Measurements from ENCODE around the gene FRS2. TPM values are rescaled to one million over a fixed set of nuclear protein-coding genes. Genes with fewer than 3 reads are reported as not detected.

The FRS2 gene
- total and polyA plus RNA-seq, 10 of the 15 experiments (the other 5 are each of a cell fraction or from before 2014, with no cell fraction given): 1.1 to 13.1 (median 5.9) TPM

DNA sequence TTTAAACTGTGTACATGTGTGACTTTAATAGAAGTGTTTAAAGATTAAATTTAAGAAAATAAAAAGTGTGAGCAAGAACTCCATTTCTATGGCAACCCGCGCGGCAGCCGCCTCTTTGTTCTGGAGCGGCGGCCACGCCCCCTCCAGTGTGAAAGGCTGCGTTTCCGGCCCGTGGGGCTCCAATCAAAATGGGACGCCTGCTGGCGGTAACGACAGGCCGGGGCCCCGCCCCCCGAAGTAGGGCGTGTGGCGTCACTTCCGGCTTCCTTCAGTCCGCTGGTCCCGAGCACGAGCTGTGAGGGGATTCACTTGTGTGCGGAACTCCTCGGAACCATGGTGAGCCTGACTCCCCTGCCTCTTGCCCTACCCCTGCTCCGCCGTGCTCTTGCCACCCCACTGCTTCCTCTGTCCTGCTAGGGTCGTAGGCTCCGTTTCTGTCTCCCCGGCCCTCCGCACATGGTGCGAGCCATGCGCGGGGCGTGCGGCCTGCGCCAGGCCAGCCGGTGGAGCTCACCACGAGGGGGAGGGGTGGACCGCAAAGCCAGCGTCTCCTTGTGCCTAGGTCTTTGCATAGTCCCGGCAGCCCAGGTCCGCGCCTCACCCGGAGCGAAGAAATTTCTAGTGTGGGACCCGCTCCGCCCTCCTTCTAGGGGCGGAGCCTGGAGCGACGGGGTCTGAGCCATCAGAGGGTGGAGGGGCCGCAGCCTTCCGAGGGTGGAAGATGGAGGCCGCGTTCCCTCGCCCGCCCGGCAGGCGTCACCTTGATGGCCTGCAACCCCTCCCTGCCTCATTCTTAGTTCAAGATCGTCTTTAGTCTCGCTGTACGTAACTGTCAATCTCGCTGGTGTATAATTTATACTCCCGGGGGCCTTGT lies 115.2 kb downstream of the FRS2 start, which contains the start of gene CCT2 (continued):
- TF ChIP-seq, protein P1, sequence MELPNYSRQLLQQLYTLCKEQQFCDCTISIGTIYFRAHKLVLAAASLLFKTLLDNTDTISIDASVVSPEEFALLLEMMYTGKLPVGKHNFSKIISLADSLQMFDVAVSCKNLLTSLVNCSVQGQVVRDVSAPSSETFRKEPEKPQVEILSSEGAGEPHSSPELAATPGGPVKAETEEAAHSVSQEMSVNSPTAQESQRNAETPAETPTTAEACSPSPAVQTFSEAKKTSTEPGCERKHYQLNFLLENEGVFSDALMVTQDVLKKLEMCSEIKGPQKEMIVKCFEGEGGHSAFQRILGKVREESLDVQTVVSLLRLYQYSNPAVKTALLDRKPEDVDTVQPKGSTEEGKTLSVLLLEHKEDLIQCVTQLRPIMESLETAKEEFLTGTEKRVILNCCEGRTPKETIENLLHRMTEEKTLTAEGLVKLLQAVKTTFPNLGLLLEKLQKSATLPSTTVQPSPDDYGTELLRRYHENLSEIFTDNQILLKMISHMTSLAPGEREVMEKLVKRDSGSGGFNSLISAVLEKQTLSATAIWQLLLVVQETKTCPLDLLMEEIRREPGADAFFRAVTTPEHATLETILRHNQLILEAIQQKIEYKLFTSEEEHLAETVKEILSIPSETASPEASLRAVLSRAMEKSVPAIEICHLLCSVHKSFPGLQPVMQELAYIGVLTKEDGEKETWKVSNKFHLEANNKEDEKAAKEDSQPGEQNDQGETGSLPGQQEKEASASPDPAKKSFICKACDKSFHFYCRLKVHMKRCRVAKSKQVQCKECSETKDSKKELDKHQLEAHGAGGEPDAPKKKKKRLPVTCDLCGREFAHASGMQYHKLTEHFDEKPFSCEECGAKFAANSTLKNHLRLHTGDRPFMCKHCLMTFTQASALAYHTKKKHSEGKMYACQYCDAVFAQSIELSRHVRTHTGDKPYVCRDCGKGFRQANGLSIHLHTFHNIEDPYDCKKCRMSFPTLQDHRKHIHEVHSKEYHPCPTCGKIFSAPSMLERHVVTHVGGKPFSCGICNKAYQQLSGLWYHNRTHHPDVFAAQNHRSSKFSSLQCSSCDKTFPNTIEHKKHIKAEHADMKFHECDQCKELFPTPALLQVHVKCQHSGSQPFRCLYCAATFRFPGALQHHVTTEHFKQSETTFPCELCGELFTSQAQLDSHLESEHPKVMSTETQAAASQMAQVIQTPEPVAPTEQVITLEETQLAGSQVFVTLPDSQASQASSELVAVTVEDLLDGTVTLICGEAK (IDR thresholded peaks at IDR 0.05; ENCODE audit: borderline replicate concordance): peak; percentile 87
- TF ChIP-seq RFX5 (IDR thresholded peaks at IDR 0.05; ENCODE audit: low read depth, low read length) (peak; percentile 66; the same call in 1 of the 2 replicates), SPI1 (IDR thresholded peaks at IDR 0.05; ENCODE audit: borderline replicate concordance, insufficient read depth, low read depth, low read length) (no peak), PAX8 (IDR thresholded peaks at IDR 0.05) (no peak), IRF5 (IDR thresholded peaks at IDR 0.05; ENCODE audit: borderline replicate concordance) (no peak), HSF1 (IDR thresholded peaks at IDR 0.05; ENCODE audit: low read depth, low read length) (no peak), SMAD1 (IDR thresholded peaks at IDR 0.05; ENCODE audit: low read depth, partially characterized antibody) (no peak), POLR2A (IDR thresholded peaks at IDR 0.05; ENCODE audit: low read depth, low read length) (peak; percentile 99), EED (IDR thresholded peaks at IDR 0.05; ENCODE audit: low read depth) (no peak; the same call in 1 of the 2 replicates), RELA (IDR thresholded peaks at IDR 0.05; ENCODE audit: borderline replicate concordance, partially characterized antibody) (peak; percentile 88), RUNX3 (IDR thresholded peaks at IDR 0.05; ENCODE audit: low read length) (peak; percentile 77), BCLAF1 (IDR thresholded peaks at IDR 0.05) (peak; percentile 38; the same call in 1 of the 2 replicates), SUZ12 (IDR thresholded peaks at IDR 0.05; ENCODE audit: unreplicated experiment) (no peak)
- TF ChIP-seq, protein P2, sequence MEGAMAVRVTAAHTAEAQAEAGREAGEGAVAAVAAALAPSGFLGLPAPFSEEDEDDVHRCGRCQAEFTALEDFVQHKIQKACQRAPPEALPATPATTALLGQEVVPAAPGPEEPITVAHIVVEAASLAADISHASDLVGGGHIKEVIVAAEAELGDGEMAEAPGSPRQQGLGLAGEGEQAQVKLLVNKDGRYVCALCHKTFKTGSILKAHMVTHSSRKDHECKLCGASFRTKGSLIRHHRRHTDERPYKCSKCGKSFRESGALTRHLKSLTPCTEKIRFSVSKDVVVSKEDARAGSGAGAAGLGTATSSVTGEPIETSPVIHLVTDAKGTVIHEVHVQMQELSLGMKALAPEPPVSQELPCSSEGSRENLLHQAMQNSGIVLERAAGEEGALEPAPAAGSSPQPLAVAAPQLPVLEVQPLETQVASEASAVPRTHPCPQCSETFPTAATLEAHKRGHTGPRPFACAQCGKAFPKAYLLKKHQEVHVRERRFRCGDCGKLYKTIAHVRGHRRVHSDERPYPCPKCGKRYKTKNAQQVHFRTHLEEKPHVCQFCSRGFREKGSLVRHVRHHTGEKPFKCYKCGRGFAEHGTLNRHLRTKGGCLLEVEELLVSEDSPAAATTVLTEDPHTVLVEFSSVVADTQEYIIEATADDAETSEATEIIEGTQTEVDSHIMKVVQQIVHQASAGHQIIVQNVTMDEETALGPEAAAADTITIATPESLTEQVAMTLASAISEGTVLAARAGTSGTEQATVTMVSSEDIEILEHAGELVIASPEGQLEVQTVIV (IDR thresholded peaks at IDR 0.05; ENCODE audit: borderline replicate concordance, partially characterized antibody): peak; percentile 41

Measured in GM12878 (cell line).